Measurements from ENCODE around the gene ANO4. TPM values are rescaled to one million over a fixed set of nuclear protein-coding genes. Genes with fewer than 3 reads are reported as not detected.

ANO4 gene
- total and polyA plus RNA-seq, 2 of the 8 experiments (the other 6 are each of a cell fraction or from before 2014, with no cell fraction given) = 1.1 to 3.4 TPM

- TF ChIP-seq, protein P1, sequence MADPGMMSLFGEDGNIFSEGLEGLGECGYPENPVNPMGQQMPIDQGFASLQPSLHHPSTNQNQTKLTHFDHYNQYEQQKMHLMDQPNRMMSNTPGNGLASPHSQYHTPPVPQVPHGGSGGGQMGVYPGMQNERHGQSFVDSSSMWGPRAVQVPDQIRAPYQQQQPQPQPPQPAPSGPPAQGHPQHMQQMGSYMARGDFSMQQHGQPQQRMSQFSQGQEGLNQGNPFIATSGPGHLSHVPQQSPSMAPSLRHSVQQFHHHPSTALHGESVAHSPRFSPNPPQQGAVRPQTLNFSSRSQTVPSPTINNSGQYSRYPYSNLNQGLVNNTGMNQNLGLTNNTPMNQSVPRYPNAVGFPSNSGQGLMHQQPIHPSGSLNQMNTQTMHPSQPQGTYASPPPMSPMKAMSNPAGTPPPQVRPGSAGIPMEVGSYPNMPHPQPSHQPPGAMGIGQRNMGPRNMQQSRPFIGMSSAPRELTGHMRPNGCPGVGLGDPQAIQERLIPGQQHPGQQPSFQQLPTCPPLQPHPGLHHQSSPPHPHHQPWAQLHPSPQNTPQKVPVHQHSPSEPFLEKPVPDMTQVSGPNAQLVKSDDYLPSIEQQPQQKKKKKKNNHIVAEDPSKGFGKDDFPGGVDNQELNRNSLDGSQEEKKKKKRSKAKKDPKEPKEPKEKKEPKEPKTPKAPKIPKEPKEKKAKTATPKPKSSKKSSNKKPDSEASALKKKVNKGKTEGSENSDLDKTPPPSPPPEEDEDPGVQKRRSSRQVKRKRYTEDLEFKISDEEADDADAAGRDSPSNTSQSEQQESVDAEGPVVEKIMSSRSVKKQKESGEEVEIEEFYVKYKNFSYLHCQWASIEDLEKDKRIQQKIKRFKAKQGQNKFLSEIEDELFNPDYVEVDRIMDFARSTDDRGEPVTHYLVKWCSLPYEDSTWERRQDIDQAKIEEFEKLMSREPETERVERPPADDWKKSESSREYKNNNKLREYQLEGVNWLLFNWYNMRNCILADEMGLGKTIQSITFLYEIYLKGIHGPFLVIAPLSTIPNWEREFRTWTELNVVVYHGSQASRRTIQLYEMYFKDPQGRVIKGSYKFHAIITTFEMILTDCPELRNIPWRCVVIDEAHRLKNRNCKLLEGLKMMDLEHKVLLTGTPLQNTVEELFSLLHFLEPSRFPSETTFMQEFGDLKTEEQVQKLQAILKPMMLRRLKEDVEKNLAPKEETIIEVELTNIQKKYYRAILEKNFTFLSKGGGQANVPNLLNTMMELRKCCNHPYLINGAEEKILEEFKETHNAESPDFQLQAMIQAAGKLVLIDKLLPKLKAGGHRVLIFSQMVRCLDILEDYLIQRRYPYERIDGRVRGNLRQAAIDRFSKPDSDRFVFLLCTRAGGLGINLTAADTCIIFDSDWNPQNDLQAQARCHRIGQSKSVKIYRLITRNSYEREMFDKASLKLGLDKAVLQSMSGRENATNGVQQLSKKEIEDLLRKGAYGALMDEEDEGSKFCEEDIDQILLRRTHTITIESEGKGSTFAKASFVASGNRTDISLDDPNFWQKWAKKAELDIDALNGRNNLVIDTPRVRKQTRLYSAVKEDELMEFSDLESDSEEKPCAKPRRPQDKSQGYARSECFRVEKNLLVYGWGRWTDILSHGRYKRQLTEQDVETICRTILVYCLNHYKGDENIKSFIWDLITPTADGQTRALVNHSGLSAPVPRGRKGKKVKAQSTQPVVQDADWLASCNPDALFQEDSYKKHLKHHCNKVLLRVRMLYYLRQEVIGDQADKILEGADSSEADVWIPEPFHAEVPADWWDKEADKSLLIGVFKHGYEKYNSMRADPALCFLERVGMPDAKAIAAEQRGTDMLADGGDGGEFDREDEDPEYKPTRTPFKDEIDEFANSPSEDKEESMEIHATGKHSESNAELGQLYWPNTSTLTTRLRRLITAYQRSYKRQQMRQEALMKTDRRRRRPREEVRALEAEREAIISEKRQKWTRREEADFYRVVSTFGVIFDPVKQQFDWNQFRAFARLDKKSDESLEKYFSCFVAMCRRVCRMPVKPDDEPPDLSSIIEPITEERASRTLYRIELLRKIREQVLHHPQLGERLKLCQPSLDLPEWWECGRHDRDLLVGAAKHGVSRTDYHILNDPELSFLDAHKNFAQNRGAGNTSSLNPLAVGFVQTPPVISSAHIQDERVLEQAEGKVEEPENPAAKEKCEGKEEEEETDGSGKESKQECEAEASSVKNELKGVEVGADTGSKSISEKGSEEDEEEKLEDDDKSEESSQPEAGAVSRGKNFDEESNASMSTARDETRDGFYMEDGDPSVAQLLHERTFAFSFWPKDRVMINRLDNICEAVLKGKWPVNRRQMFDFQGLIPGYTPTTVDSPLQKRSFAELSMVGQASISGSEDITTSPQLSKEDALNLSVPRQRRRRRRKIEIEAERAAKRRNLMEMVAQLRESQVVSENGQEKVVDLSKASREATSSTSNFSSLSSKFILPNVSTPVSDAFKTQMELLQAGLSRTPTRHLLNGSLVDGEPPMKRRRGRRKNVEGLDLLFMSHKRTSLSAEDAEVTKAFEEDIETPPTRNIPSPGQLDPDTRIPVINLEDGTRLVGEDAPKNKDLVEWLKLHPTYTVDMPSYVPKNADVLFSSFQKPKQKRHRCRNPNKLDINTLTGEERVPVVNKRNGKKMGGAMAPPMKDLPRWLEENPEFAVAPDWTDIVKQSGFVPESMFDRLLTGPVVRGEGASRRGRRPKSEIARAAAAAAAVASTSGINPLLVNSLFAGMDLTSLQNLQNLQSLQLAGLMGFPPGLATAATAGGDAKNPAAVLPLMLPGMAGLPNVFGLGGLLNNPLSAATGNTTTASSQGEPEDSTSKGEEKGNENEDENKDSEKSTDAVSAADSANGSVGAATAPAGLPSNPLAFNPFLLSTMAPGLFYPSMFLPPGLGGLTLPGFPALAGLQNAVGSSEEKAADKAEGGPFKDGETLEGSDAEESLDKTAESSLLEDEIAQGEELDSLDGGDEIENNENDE (IDR thresholded peaks at IDR 0.05; ENCODE audit: insufficient replicate concordance, low read length) = no peak
- TF ChIP-seq JUND (IDR thresholded peaks at IDR 0.05; ENCODE audit: low read length) = no peak
These were observed 158.6 kb downstream of the ANO4 start (continued) for GRCh38 chr12:100953217-100953616.
